RWPE2 (cell line): ENCODE results near the gene ABHD16B.

Source experiments
- ATAC-seq: fragments of 200-7000 bp; cut with Tn5 transposase; 3 replicates; pipeline ENCODE4 v1.9.1; 2021; ENCODE audit warnings: low read depth
- DNase-seq: peaks from one replicate; pipeline ENCODE4 v3.0.0-alpha.2; 2020; ENCODE audit warnings: low spot score
- H3K27ac ChIP-seq: fragments of 450-650 bp; 2 replicates; pipeline ENCODE4 v1.5.1; 2017; ENCODE audit warnings: mild to moderate bottlenecking; ENCODE audit not compliant: poor library complexity, severe bottlenecking
- H3K27me3 ChIP-seq: fragments of 250-450 bp; sonication (Bioruptor Pico); 2 replicates; pipeline ENCODE4 v1.5.1; 2021; ENCODE audit warnings: mild to moderate bottlenecking, moderate library complexity; ENCODE audit not compliant: insufficient read depth, poor library complexity, severe bottlenecking
- H3K36me3 ChIP-seq: fragments of 250-450 bp; sonication (Bioruptor Pico); 2 replicates; pipeline ENCODE4 v1.5.1; 2020; ENCODE audit warnings: low read depth, mild to moderate bottlenecking, moderate library complexity
- H3K4me1 ChIP-seq: fragments of 250-450 bp; sonication (Bioruptor Pico); 2 replicates; pipeline ENCODE4 v1.5.1; 2021; ENCODE audit warnings: mild to moderate bottlenecking, moderate library complexity; ENCODE audit not compliant: insufficient read depth, poor library complexity, severe bottlenecking
- H3K4me3 ChIP-seq: fragments of 250-450 bp; sonication (Bioruptor Pico); 2 replicates; pipeline ENCODE4 v1.5.1; 2021; ENCODE audit warnings: mild to moderate bottlenecking, moderate library complexity; ENCODE audit not compliant: severe bottlenecking
- H3K9me3 ChIP-seq: fragments of 250-450 bp; sonication (Bioruptor Pico); 2 replicates; pipeline ENCODE4 v1.5.1; 2021; ENCODE audit warnings: mild to moderate bottlenecking, moderate library complexity; ENCODE audit not compliant: severe bottlenecking
- TF ChIP-seq, protein P1 (sequence below): fragments of 450-650 bp; IDR thresholded peaks from one replicate; pipeline ENCODE4 v1.5.1; 2017; ENCODE audit warnings: mild to moderate bottlenecking, moderate library complexity; ENCODE audit not compliant: poor library complexity, severe bottlenecking

Gene ABHD16B

GRCh38 chr20:63895952-63896263, 34.6 kb downstream of the ABHD16B start:
- Histone ChIP-seq H3K9me3 (no peaks in the 10 kb centered on the region), H3K27me3 (no peaks in the 10 kb centered on the region), H3K4me1 (peaks cover 13% of the 10 kb centered on the region), H3K36me3 (peaks cover 44% of the 10 kb centered on the region), H3K27ac (peak overlapping the region; percentile 82), H3K4me3 (peak overlapping the region; percentile 38)
- TF ChIP-seq, protein P1, sequence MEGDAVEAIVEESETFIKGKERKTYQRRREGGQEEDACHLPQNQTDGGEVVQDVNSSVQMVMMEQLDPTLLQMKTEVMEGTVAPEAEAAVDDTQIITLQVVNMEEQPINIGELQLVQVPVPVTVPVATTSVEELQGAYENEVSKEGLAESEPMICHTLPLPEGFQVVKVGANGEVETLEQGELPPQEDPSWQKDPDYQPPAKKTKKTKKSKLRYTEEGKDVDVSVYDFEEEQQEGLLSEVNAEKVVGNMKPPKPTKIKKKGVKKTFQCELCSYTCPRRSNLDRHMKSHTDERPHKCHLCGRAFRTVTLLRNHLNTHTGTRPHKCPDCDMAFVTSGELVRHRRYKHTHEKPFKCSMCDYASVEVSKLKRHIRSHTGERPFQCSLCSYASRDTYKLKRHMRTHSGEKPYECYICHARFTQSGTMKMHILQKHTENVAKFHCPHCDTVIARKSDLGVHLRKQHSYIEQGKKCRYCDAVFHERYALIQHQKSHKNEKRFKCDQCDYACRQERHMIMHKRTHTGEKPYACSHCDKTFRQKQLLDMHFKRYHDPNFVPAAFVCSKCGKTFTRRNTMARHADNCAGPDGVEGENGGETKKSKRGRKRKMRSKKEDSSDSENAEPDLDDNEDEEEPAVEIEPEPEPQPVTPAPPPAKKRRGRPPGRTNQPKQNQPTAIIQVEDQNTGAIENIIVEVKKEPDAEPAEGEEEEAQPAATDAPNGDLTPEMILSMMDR = no peak
- ATAC-seq (no peak), DNase-seq (no peak)

DNA sequence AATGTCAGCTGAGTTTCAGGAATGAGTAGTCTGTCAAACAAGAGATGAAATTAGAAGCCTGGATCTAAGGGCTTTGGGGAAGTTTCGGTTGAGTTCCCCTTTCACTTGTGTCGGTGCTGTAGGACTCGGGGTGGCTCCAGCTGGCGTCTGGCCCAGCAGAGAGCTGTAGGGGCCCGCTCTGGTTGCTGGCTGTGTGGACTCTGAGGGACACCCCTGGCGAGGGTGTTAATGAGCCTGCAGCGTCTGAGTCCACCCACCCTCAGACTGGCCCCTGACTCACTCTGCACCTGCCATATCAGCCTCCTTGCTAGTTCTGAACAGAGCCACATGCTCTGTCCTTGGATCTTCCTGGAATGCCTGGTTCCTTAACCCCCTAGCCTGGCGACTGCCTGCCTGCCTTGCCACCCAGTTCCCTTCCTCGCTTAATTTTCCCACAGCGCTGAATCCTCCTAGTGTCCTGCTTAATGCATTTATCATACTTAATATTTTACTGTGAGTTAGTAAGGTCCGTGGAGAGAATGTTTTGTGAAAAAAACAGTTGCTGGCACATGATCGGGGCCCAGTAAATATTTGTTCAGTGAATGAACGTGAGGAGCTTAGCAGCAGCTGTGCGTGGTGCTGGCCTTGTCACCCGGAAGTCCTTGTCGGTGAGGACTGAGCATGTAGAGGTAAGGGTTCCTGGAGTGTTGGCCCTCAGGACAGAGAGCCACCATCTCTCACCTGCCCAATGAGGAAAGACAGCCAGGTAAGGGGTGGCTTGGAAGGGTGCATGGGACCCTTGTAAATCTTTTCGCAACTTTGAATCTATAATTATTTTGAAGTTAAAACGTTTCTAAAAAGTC, 35.2 kb downstream of the ABHD16B start:
- TF ChIP-seq, protein P1 = no peak

DNA sequence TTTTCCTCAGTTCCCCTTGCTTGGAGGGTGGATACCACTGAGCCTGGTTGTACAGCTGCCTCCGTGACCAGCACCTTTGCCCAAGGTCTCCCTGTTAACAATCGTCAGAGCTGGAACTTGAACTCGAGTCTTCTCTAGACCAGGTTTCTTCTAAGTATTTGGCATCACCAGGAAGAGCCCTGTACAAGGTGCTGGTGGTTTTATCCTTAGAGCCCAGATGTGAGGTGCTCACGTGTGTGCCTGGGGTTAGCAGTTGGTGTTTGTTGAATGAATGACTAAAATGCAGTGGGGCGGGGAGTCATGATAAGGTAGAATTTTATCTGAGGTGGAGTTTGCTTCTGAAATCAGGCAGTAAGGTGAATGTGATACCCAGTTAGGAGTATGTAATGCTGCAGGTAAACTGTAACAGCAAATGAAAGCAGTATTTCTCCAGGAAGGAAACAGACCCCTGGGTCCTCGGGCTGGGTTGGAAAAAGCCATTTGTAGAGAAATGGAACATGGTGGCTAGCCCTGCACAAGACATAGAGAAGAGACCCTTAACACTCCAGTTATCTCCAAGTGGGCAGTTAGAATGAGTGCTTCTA, 36.8 kb downstream of the ABHD16B start:
- H3K36me3 ChIP-seq = peaks cover 48% of the 10 kb centered on the region
- no peak overlapping the region for H3K4me3 ChIP-seq
- peaks cover 20% of the 10 kb centered on the region for H3K4me1 ChIP-seq
- no peaks in the 10 kb centered on the region for H3K9me3 ChIP-seq
- no peaks in the 10 kb centered on the region for H3K27me3 ChIP-seq
- DNase-seq = no peak
- TF ChIP-seq, protein P1 = no peak
- ATAC-seq = no peak
- no peak overlapping the region for H3K27ac ChIP-seq

More for the DNA sequence above, 35.2 kb downstream of the ABHD16B start:
- Histone ChIP-seq H3K4me1 (peaks cover 13% of the 10 kb centered on the region), H3K27ac (peak overlapping the region; percentile 82), H3K36me3 (peaks cover 44% of the 10 kb centered on the region), H3K4me3 (peak overlapping the region; percentile 38), H3K9me3 (no peaks in the 10 kb centered on the region), H3K27me3 (no peaks in the 10 kb centered on the region)
- DNase-seq (no peak), ATAC-seq (peak; percentile 31)

DNA sequence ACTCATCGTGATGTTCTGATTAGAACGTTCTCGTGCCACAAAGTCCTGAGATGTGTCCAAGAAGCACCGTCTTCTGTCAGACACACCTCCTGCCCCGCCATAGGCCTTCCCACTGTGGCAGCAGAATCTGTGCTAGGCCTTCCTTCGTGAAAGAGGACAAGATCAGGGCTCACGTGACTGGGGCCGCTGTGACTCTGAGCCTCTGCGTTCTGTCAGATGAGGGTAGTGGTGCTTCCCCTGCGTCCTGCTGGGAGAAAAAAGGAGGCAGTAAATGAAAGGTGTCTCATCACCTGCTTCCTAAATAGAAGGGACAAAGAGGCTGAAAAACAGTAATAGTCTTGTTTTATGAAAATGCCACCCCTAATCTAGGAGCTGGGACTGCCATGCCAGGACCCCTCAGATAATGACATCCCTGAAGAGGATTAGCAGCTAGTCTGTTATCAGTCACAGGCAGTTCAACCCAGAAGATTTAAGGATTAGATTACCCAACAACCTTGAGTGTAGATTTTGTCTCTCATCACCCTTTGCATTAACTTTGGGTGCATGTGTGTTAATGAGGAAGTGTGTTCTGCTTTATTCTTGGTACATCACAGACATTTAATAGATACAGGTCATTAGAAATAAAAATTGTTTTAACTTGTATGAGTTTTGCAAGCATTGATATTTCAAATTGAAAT, 37.7 kb downstream of the ABHD16B start:
- H3K27me3 ChIP-seq = no peaks in the 10 kb centered on the region
- H3K9me3 ChIP-seq = no peaks in the 10 kb centered on the region
- ATAC-seq (no peak), DNase-seq (no peak)
- H3K4me3 ChIP-seq = no peak overlapping the region
- H3K36me3 ChIP-seq = peaks cover 55% of the 10 kb centered on the region
- H3K27ac ChIP-seq = no peak overlapping the region
- TF ChIP-seq, protein P1 = no peak
- H3K4me1 ChIP-seq = peaks cover 17% of the 10 kb centered on the region

GRCh38 chr20:63900413-63900812, 39.1 kb downstream of the ABHD16B start:
- ATAC-seq = no peak
- Histone ChIP-seq H3K27me3 (no peaks in the 10 kb centered on the region), H3K27ac (peak overlapping the region; percentile 43), H3K9me3 (no peaks in the 10 kb centered on the region), H3K4me1 (peaks cover 16% of the 10 kb centered on the region), H3K4me3 (no peak overlapping the region), H3K36me3 (peaks cover 59% of the 10 kb centered on the region)
- TF ChIP-seq, protein P1 = no peak
- DNase-seq = no peak
